Activated gamma-delta T cell treated with Interleukin-2 at 50 U/mL for 16 hours (primary cell): Measurements from ENCODE around the gene RB1.
"Not testable (repeated sequence)": the region's sequence is repeated elsewhere in the genome, so short reads cannot be mapped to it uniquely, and the experiment has no call there.

Experiments
- DNase-seq: peaks from one replicate; pipeline ENCODE4 v3.0.0-alpha.2; 2020

RB1 gene

GRCh38 chr13:48411841-48412531 is 108.4 kb downstream of the RB1 start:
- peak; percentile 28 for DNase-seq

GRCh38 chr13:48412881-48413351 is 109.4 kb downstream of the RB1 start, which contains the start of gene LPAR6:
Gene LPAR6 (minus strand): TSS chr13:48413113. CDS start chr13:48412423, 690 bp downstream.
- DNase-seq: no peak

- no peak for DNase-seq
These were observed 111.0 kb downstream of the RB1 start for GRCh38 chr13:48414501-48414900.

- no peak for DNase-seq
These were observed 112.0 kb downstream of the RB1 start for GRCh38 chr13:48415516-48415915.

GRCh38 chr13:48422003-48422402 is 118.5 kb downstream of the RB1 start:
- DNase-seq: not testable (repeated sequence)

GRCh38 chr13:48424212-48424611 is 120.7 kb downstream of the RB1 start:
- DNase-seq: no peak

- no peak for DNase-seq
These were observed 122.5 kb downstream of the RB1 start for GRCh38 chr13:48426052-48426451.

- not testable (repeated sequence) for DNase-seq
These were observed 123.3 kb downstream of the RB1 start for GRCh38 chr13:48426755-48427298.

GRCh38 chr13:48429036-48429435 is 125.5 kb downstream of the RB1 start:
- no peak for DNase-seq

- no peak for DNase-seq
These were observed 126.3 kb downstream of the RB1 start for GRCh38 chr13:48429886-48430285.

- DNase-seq: no peak
These were observed 127.9 kb downstream of the RB1 start for GRCh38 chr13:48431431-48431830.

- no peak for DNase-seq
These were observed 128.6 kb downstream of the RB1 start for GRCh38 chr13:48431987-48432615.

- no peak for DNase-seq
These were observed 130.6 kb downstream of the RB1 start for GRCh38 chr13:48434200-48434599.

GRCh38 chr13:48436661-48437288 is 133.2 kb downstream of the RB1 start:
- DNase-seq: no peak

- no peak for DNase-seq
These were observed 133.8 kb downstream of the RB1 start for GRCh38 chr13:48437371-48437770.

GRCh38 chr13:48443442-48444208 is 140.1 kb downstream of the RB1 start:
- no peak for DNase-seq

- DNase-seq: no peak
These were observed 142.9 kb downstream of the RB1 start for GRCh38 chr13:48446464-48446863.

GRCh38 chr13:48448285-48448958 is 144.9 kb downstream of the RB1 start:
- no peak for DNase-seq

GRCh38 chr13:48448959-48449614 is 145.5 kb downstream of the RB1 start:
- no peak for DNase-seq

- no peak for DNase-seq
These were observed 146.1 kb downstream of the RB1 start for GRCh38 chr13:48449656-48450055.

GRCh38 chr13:48451196-48451595 is 147.6 kb downstream of the RB1 start:
- DNase-seq: not testable (repeated sequence)

GRCh38 chr13:48456546-48456945 is 153.0 kb downstream of the RB1 start:
- DNase-seq: no peak
